ENCODE measurements around the gene FBN2.

DNA sequence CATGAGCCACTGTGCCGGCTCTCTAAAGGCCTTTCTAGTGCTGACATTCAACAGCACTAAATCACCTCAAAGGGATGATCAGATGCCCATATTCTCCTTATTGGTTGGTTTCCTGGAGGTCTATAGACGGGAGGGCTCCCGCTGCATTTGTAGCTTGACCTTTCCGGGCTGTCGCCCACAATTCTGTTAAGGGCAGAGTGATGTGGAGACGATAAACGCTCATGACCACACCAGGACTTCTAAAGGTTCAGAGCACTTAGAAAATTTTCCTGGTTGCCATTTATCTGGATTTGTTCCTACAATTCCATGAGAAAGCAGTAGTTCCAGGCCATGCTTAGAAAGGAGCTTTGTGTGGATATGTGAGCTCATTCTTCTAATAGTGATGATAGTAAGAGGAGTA, 284.2 kb downstream of the FBN2 start:
- TF ChIP-seq, protein P1, sequence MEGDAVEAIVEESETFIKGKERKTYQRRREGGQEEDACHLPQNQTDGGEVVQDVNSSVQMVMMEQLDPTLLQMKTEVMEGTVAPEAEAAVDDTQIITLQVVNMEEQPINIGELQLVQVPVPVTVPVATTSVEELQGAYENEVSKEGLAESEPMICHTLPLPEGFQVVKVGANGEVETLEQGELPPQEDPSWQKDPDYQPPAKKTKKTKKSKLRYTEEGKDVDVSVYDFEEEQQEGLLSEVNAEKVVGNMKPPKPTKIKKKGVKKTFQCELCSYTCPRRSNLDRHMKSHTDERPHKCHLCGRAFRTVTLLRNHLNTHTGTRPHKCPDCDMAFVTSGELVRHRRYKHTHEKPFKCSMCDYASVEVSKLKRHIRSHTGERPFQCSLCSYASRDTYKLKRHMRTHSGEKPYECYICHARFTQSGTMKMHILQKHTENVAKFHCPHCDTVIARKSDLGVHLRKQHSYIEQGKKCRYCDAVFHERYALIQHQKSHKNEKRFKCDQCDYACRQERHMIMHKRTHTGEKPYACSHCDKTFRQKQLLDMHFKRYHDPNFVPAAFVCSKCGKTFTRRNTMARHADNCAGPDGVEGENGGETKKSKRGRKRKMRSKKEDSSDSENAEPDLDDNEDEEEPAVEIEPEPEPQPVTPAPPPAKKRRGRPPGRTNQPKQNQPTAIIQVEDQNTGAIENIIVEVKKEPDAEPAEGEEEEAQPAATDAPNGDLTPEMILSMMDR (IDR thresholded peaks at IDR 0.05; ENCODE audit: poor library complexity) = no peak
- no peak for TF ChIP-seq EZH2 (IDR thresholded peaks at IDR 0.05; ENCODE audit: borderline replicate concordance)
- TF ChIP-seq EZH2phosphoT487 (IDR thresholded peaks at IDR 0.05; ENCODE audit: low read depth, severe bottlenecking, unreplicated experiment) = no peak
